Measurements from ENCODE around the gene DDRGK1.

- TF ChIP-seq CTCF (IDR thresholded peaks at IDR 0.05; ENCODE audit: poor library complexity) (no peak), EZH2 (IDR thresholded peaks at IDR 0.05; ENCODE audit: borderline replicate concordance) (no peak), EZH2phosphoT487 (IDR thresholded peaks at IDR 0.05; ENCODE audit: low read depth, severe bottlenecking, unreplicated experiment) (no peak)
Measured at GRCh38 chr20:3208786-3209256, 4.3 kb upstream of the DDRGK1 start.
